GM20000 (cell line): ENCODE data around the gene COX15.

ENCODE experiments used
- DNase-seq: peaks from one replicate; pipeline ENCODE4 v3.0.0; 2012; ENCODE audit warnings: low spot score
- TF ChIP-seq, protein P1 (sequence below): IDR thresholded peaks from 2 replicates; pipeline ENCODE4 v1.5.1; 2012; ENCODE audit warnings: mild to moderate bottlenecking, control low read depth; ENCODE audit errors: extremely low read depth, missing control alignments

The COX15 gene

DNA sequence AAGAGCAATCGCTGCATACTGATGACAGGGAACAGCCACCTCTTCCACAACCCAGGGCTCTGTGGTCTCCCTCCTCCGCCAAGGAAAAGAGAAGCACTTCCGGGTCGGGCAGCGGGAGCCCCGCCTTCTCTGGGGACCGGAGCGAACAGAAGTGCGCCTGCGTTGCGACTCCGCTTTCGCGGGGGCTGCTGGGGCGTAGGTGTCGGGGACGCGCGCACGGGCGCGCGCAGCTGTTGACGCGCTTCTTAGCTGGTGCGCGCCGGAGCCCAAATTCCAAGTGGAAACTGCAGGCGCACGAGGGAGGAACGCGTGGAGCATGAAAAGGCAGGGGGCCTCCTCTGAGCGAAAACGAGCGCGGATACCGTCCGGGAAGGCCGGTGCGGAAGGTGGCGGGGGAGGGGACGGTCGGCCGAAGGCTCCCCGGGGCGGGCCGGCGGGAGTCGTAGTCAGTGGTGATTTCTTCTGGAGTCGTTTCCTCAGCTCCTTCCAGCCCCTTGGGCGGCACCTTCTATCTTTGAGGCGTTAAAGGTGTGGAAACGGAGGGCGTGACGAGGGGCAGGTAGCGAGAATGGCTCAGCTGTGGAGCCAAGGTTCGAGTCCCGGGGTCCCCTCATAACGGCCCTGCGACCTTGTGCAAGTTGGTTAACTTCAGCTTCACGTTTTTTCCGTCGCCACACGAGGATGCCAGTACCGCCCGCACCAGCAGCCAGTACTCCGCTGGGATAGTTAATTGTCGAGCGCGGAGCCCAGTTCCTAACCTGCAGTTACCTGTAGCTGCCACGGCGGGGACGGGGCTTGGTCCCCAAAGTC is at the start of gene COX15, which contains the start of gene CUTC:
COX15 (minus strand) TSS at position 95 of the 810 bp plus-strand sequence; CDS start at position 17, 78 bp downstream.
CUTC (plus strand) TSS at position 202 of the 810 bp plus-strand sequence; CDS start at position 317, 115 bp downstream.
- peak; percentile 91 for DNase-seq
- TF ChIP-seq, protein P1, sequence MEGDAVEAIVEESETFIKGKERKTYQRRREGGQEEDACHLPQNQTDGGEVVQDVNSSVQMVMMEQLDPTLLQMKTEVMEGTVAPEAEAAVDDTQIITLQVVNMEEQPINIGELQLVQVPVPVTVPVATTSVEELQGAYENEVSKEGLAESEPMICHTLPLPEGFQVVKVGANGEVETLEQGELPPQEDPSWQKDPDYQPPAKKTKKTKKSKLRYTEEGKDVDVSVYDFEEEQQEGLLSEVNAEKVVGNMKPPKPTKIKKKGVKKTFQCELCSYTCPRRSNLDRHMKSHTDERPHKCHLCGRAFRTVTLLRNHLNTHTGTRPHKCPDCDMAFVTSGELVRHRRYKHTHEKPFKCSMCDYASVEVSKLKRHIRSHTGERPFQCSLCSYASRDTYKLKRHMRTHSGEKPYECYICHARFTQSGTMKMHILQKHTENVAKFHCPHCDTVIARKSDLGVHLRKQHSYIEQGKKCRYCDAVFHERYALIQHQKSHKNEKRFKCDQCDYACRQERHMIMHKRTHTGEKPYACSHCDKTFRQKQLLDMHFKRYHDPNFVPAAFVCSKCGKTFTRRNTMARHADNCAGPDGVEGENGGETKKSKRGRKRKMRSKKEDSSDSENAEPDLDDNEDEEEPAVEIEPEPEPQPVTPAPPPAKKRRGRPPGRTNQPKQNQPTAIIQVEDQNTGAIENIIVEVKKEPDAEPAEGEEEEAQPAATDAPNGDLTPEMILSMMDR = no peak

DNA sequence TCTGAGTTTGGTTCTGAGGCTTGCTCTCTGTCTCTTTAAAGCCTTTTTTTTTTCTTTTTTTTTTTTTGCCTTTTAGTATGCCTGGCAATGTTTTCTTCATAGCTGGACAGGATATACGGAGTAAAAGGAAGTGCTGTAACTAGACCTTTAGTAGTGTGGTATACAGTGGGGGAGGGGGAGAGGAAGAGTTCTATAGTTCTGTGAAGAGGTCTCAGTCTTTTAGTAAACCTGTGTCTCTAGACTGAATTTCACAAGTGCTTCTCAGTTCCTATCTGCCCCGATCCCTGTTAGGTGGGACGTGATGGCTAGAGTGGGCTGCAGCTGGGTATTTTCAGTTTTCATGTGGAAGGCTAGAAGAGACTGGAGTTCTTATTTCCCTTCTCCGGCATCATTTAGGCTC is 47.4 kb upstream of the COX15 start:
- TF ChIP-seq, protein P1 = no peak
- DNase-seq = no peak

DNA sequence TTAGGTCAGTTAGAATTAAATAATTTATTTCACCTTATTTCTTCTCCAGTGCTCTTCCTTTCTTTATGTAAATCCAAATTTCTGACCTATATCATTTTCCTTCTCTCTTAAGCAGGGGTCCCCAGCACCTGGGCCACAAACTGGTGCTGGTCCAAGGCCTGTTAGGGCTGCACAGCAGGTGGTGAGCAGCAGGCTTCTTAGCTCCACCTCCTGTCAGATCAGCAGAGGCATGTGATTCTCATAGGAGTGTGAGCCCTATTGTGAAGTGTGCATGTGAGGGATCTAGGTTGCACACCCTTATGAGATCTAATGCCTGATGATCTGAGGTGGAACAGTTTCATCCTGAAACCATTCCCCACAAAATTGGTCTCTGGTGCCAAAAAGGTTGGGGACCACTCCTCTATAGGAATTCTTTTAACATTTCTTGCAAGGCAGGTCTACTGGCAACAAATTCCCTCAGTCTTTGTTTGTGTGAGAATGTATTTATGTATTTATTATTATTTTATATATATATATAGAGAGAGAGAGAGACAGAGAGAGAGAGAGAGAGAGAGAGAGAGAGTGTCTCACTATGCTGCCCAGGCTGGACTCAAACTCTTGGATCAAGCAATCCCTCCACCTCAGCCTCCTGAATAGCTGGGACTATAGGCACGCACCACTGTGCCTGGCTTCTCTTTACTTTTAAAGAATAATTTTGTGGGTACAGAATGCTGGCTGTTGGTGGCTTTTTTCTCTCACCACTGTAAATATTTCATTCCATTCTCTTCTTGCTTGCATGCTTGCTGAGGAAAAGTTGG is 46.2 kb upstream of the COX15 start:
- DNase-seq = no peak
- TF ChIP-seq, protein P1 = no peak

DNA sequence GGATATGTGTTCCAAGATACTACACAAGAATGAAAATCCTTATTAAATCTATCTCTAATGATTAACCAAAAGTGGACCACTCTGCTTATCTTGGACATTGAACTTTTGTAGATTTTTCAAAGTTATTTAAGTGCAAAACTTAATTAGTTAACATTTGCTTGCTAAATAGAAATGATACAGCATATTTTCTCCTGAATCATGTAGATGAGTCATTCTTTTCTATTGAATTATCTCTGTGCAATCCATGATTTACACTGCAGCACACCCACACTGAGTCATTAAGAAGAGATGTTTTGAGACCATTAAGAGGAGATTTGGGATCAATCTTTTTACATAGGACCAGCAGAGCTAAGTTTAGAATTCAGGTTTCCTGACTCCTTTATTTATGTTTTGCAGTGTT is 43.9 kb upstream of the COX15 start:
- no peak for DNase-seq
- TF ChIP-seq, protein P1 = no peak

DNA sequence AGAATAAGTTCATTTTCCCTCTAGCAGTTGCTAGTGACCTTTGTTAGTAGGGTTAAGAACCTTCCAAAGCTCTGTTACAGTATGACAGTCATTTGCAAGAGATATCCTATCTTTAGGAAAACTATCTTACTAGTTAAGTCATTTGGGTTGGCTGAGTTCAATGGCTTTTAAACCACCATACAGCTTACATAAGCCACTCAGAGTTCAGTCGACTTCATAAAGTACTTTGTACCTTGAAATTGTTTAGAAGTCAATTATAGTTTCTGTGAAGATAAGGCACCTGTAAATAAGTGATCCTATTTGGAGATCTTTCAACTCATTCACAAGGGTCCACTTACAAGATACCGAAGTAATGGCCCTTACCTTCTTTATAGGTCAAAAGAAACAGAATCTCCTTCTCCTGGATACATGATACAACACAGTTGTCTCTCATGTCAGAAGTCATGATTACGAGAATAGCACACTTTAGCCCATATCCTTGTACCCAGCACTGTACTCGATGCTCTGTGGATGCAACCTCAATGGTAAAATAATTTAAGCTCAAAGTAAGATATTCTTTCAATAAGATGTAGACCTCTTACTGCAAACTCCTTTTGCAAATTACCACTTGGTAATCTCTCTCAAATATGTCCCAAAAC is 38.6 kb upstream of the COX15 start:
- no peak for DNase-seq
- TF ChIP-seq, protein P1 = no peak

DNA sequence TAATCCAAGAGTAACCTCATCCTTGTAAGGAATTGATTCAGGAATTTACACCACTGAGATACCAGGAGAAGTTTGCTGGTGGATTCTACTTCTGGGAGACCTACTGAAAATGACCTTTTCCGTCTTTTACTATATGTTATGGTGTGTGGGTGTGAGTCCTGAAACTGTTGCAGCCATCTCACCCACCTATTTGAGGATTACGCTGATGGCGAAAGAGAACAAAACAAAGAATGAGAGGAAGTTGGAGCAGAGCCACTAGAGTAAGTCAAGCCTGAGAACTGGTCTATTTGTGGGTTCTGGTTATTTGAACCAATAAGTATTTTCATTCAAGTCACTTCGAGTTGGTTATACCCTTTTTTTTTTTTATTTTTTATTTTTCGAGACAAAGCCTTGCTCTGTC is 37.8 kb upstream of the COX15 start:
- TF ChIP-seq, protein P1 = no peak
- no peak for DNase-seq
